ENCODE results near the gene PPM1D. TPM values are rescaled to one million over a fixed set of nuclear protein-coding genes. Genes with fewer than 3 reads are reported as not detected.
"Not testable (repeated sequence)": the region's sequence is repeated elsewhere in the genome, so short reads cannot be mapped to it uniquely, and the experiment has no call there.

PPM1D gene
- total and polyA plus RNA-seq, 2 experiments from 2014 or later = 7.8 to 13.3 TPM

- Histone ChIP-seq H4K20me1 (replicated peaks; ENCODE audit: insufficient read depth) (peaks cover 37% of the 10 kb centered on the region), H3K79me2 (replicated peaks; ENCODE audit: insufficient read depth) (peaks cover 98% of the 10 kb centered on the region)
- not testable (repeated sequence) for H3K27me3 ChIP-seq (ENCODE audit: insufficient read depth); H3K9me2 ChIP-seq (ENCODE audit: insufficient read depth); H3K4me3 ChIP-seq; DNase-seq (ENCODE audit: low spot score); H3K4me3 Mint-ChIP-seq; H3F3A ChIP-seq (replicated peaks; ENCODE audit: low read depth); H2AFZ ChIP-seq; H3K4me1 ChIP-seq (ENCODE audit: insufficient read depth); H3K36me3 ChIP-seq (ENCODE audit: insufficient read depth); H3K4me2 ChIP-seq; H3K27ac Mint-ChIP-seq; H3K4me1 Mint-ChIP-seq; H3K27me3 Mint-ChIP-seq (ENCODE audit: insufficient read depth, low read depth, poor library complexity); H3K9me3 Mint-ChIP-seq; H3K27ac ChIP-seq (ENCODE audit: low read depth)
- peaks cover 13% of the 10 kb centered on the region for H3K36me3 Mint-ChIP-seq (ENCODE audit: low read depth)
- ATAC-seq = peak; percentile 54
Observed at GRCh38 chr17:60613796-60614195, 13.8 kb downstream of the PPM1D start.

GRCh38 chr17:60614247-60614646 is 14.3 kb downstream of the PPM1D start:
- peaks cover 13% of the 10 kb centered on the region for H3K36me3 Mint-ChIP-seq (ENCODE audit: low read depth)
- H3K27me3 ChIP-seq (ENCODE audit: insufficient read depth); H3K4me3 ChIP-seq; H3K4me3 Mint-ChIP-seq; H2AFZ ChIP-seq; H3K36me3 ChIP-seq (ENCODE audit: insufficient read depth); ATAC-seq; H3K4me1 ChIP-seq (ENCODE audit: insufficient read depth); H3K27me3 Mint-ChIP-seq (ENCODE audit: insufficient read depth, low read depth, poor library complexity); H3K9me2 ChIP-seq (ENCODE audit: insufficient read depth); H3K27ac ChIP-seq (ENCODE audit: low read depth); H3K4me2 ChIP-seq; DNase-seq (ENCODE audit: low spot score); H3K4me1 Mint-ChIP-seq; H3K27ac Mint-ChIP-seq; H3F3A ChIP-seq (replicated peaks; ENCODE audit: low read depth); H3K9me3 Mint-ChIP-seq: not testable (repeated sequence)
- Histone ChIP-seq H4K20me1 (replicated peaks; ENCODE audit: insufficient read depth) (peaks cover 38% of the 10 kb centered on the region), H3K79me2 (replicated peaks; ENCODE audit: insufficient read depth) (peaks cover 98% of the 10 kb centered on the region)

- Histone ChIP-seq H3K27ac (ENCODE audit: low read depth) (no peak overlapping the region), H3K4me1 (ENCODE audit: insufficient read depth) (no peaks in the 10 kb centered on the region), H3K4me2 (no peak overlapping the region), H3K79me2 (replicated peaks; ENCODE audit: insufficient read depth) (peaks cover 98% of the 10 kb centered on the region), H3F3A (replicated peaks; ENCODE audit: low read depth) (no peaks in the 10 kb centered on the region), H4K20me1 (replicated peaks; ENCODE audit: insufficient read depth) (peaks cover 30% of the 10 kb centered on the region), H3K27me3 (ENCODE audit: insufficient read depth) (no peaks in the 10 kb centered on the region), H3K4me3 (no peak overlapping the region), H3K36me3 (ENCODE audit: insufficient read depth) (0 out of 2 replicates have a peak, but pooled peaks cover 4% of the 10 kb centered on the region), H2AFZ (no peak overlapping the region), H3K9me2 (ENCODE audit: insufficient read depth) (no peaks in the 10 kb centered on the region)
- H3K9me3 Mint-ChIP-seq = peaks cover 2% of the 10 kb centered on the region; the same call in 1 of the 3 replicates
- H3K4me3 Mint-ChIP-seq = no peak overlapping the region
- H3K27me3 Mint-ChIP-seq (ENCODE audit: insufficient read depth, low read depth, poor library complexity) = no peaks in the 10 kb centered on the region
- no peak overlapping the region for H3K27ac Mint-ChIP-seq
- ATAC-seq (no peak), DNase-seq (ENCODE audit: low spot score) (no peak)
- H3K36me3 Mint-ChIP-seq (ENCODE audit: low read depth) = peaks cover 13% of the 10 kb centered on the region
- no peaks in the 10 kb centered on the region for H3K4me1 Mint-ChIP-seq
- TF ChIP-seq REST (IDR thresholded peaks at IDR 0.05; ENCODE audit: unreplicated experiment) (no peak), EZH2phosphoT487 (IDR thresholded peaks at IDR 0.05; ENCODE audit: unreplicated experiment) (no peak), JUNB (IDR thresholded peaks at IDR 0.05; ENCODE audit: unreplicated experiment) (no peak), ZNF114 (CRISPR knock-in tag; IDR thresholded peaks at IDR 0.05) (no peak), ETS1 (IDR thresholded peaks at IDR 0.05) (no peak), ZNF462 (CRISPR knock-in tag; IDR thresholded peaks at IDR 0.05) (no peak), POLR2AphosphoS5 (IDR thresholded peaks at IDR 0.05; ENCODE audit: low read depth) (no peak)
Observed at GRCh38 chr17:60615108-60615507, 15.1 kb downstream of the PPM1D start.

Measured in GM23338 (cell line).